Small intestine (tissue), 7 donors: ENCODE data around the gene KIF1A. TPM values are rescaled to one million over a fixed set of nuclear protein-coding genes. Genes with fewer than 3 reads are reported as not detected.

ENCODE experiments used
- DNase-seq, 2 donors: peaks; one replicate each; pipeline versions ENCODE4 v3.0.0 to v3.0.0-alpha.2; 2013
- FAIRE-seq: peaks from 2 replicates; lab custom pipeline; 2012; peaks lifted over from hg19 to GRCh38; lab: Jason Lieb, UNC
- H3K27ac ChIP-seq, 3 donors: one replicate each; pipeline ENCODE4 v1.5.1; 2013; ENCODE audit warnings: low read length in 2 of 3, mild to moderate bottlenecking in 2 of 3, control low read depth in 1 of 3, inconsistent platforms in 1 of 3, low read depth in 1 of 3, moderate library complexity in 1 of 3
- H3K27me3 ChIP-seq, 3 donors: one replicate each; pipeline ENCODE4 v1.6.1; 2013; ENCODE audit warnings: low read length in 3 of 3, inconsistent platforms in 1 of 3; ENCODE audit not compliant: control insufficient read depth in 3 of 3, insufficient read depth in 3 of 3
- H3K36me3 ChIP-seq, 3 donors: one replicate each; pipeline ENCODE4 v1.6.1; 2013; ENCODE audit warnings: low read length in 3 of 3, inconsistent platforms in 1 of 3, low read depth in 1 of 3, mild to moderate bottlenecking in 1 of 3, moderate library complexity in 1 of 3; ENCODE audit not compliant: control insufficient read depth in 3 of 3, insufficient read depth in 2 of 3
- H3K4me1 ChIP-seq, 3 donors: one replicate each; pipeline ENCODE4 v1.6.1; 2013; ENCODE audit warnings: low read length in 2 of 3, inconsistent platforms in 1 of 3, low read depth in 1 of 3, mild to moderate bottlenecking in 1 of 3, moderate library complexity in 1 of 3; ENCODE audit not compliant: control insufficient read depth in 3 of 3, insufficient read depth in 2 of 3
- H3K4me3 ChIP-seq, 3 donors: one replicate each; pipeline ENCODE4 v1.5.1; 2013; ENCODE audit warnings: low read length in 3 of 3, control low read depth in 1 of 3, inconsistent platforms in 1 of 3, low read depth in 1 of 3, mild to moderate bottlenecking in 1 of 3, moderate library complexity in 1 of 3
- H3K9me3 ChIP-seq, 2 donors: one replicate each; pipeline ENCODE4 v1.6.1; 2013; ENCODE audit warnings: low read depth in 1 of 2, low read length in 1 of 2; ENCODE audit not compliant: control insufficient read depth in 2 of 2, insufficient read depth in 1 of 2
- WGBS, 3 donors: extraction: QIAGEN DNeasy Blood & Tissue Kit; methylation state at CpG; one replicate each; pipeline ENCODE4 v1.1.7; 2013; 5-methylcytosine and 5-hydroxymethylcytosine counted together
- polyA plus RNA-seq, 4 donors: library from polyadenylated mRNA; stranded (reverse) in 3 of 4; unstranded in 1 of 4; fragments of 200-250 nt in 3 of 4; fragments of 120-200 nt in 1 of 4; gene quantifications; one replicate each; pipeline versions ENCODE4 v1.2.1 to v1.2.3, GENCODE V29; 2013
- donor health status: healthy with polysubstance abuse.
- donor health status: control.
- donor health status: control.
- donor health status: Bipolar disorder and iron deficiency.
- donor health status: healthy.

The KIF1A gene
- polyA plus RNA-seq, 4 donors, result 0.27 to 7.7 (median 1.9) TPM

- DNase-seq, result peak; percentile 53
- Histone ChIP-seq H3K27ac (no peak overlapping the region), H3K27me3 (peaks cover 0 to 6% (median 5%) of the 10 kb centered on the region in 3 donors), H3K4me3 (no peak overlapping the region), H3K4me1 (peaks cover 0 to 5% (median 0%) of the 10 kb centered on the region in 3 donors), H3K36me3 (no peaks in the 10 kb centered on the region), H3K9me3 (no peaks in the 10 kb centered on the region)
- FAIRE-seq, result no peak
- WGBS, 3 donors, result 24 to 45% (median 37%) methylated on average over 14 of the region's 14 CpGs
Measured at GRCh38 chr2:240799033-240799820, 20.8 kb downstream of the KIF1A start.

GRCh38 chr2:240798327-240798905 lies 21.6 kb downstream of the KIF1A start:
- FAIRE-seq (no peak), DNase-seq (no peak)
- 85 to 86% (median 86%) methylated on average over 17 of the region's 17 CpGs for WGBS, 3 donors
- Histone ChIP-seq H3K4me1 (peaks cover 0 to 13% (median 0%) of the 10 kb centered on the region in 3 donors), H3K36me3 (no peaks in the 10 kb centered on the region), H3K27me3 (peaks cover 0 to 6% (median 5%) of the 10 kb centered on the region in 3 donors), H3K4me3 (no peak overlapping the region), H3K27ac (no peak overlapping the region), H3K9me3 (no peaks in the 10 kb centered on the region)

GRCh38 chr2:240797914-240798313 lies 22.1 kb downstream of the KIF1A start:
- Histone ChIP-seq H3K27me3 (peaks cover 0 to 6% (median 5%) of the 10 kb centered on the region in 3 donors), H3K9me3 (no peaks in the 10 kb centered on the region), H3K36me3 (no peaks in the 10 kb centered on the region), H3K4me3 (no peak overlapping the region), H3K27ac (no peak overlapping the region), H3K4me1 (peaks cover 0 to 18% (median 0%) of the 10 kb centered on the region in 3 donors)
- 76 to 86% (median 86%) methylated on average over 12 of the region's 12 CpGs for WGBS, 3 donors
- DNase-seq (no peak), FAIRE-seq (no peak)

- Histone ChIP-seq H3K9me3 (no peaks in the 10 kb centered on the region), H3K4me1 (peaks cover 0 to 22% (median 0%) of the 10 kb centered on the region in 3 donors), H3K27ac (no peak overlapping the region), H3K4me3 (no peak overlapping the region), H3K36me3 (no peaks in the 10 kb centered on the region), H3K27me3 (peaks cover 0 to 6% (median 5%) of the 10 kb centered on the region in 3 donors)
- WGBS, 3 donors, result 90 to 95% (median 92%) methylated on average over 14 of the region's 14 CpGs
- DNase-seq (no peak), FAIRE-seq (no peak)
Measured at GRCh38 chr2:240797500-240797895, 22.5 kb downstream of the KIF1A start.

- no peaks in the 10 kb centered on the region for H3K9me3 ChIP-seq
- no peak for DNase-seq
- no peak for FAIRE-seq
- WGBS, 3 donors, result 81 to 90% (median 84%) methylated on average over 19 of the region's 19 CpGs
- H3K4me1 ChIP-seq, result peaks cover 0 to 23% (median 0%) of the 10 kb centered on the region in 3 donors
- no peak overlapping the region for H3K27ac ChIP-seq
- H3K27me3 ChIP-seq, result peaks cover 0 to 6% (median 4%) of the 10 kb centered on the region in 3 donors
- no peak overlapping the region for H3K4me3 ChIP-seq
- H3K36me3 ChIP-seq, result no peaks in the 10 kb centered on the region
Measured at GRCh38 chr2:240796543-240797499, 23.2 kb downstream of the KIF1A start.

- FAIRE-seq, result no peak
- no peak overlapping the region for H3K27ac ChIP-seq
- peaks cover 0 to 23% (median 0%) of the 10 kb centered on the region in 3 donors for H3K4me1 ChIP-seq
- H3K9me3 ChIP-seq, result no peaks in the 10 kb centered on the region
- no peaks in the 10 kb centered on the region for H3K36me3 ChIP-seq
- WGBS, 3 donors, result 85 to 89% (median 87%) methylated on average over 21 of the region's 21 CpGs
- no peak overlapping the region for H3K4me3 ChIP-seq
- DNase-seq, result no peak
- peaks cover 0 to 6% (median 0%) of the 10 kb centered on the region in 3 donors for H3K27me3 ChIP-seq
Measured at GRCh38 chr2:240795916-240796510, 24.0 kb downstream of the KIF1A start.

- DNase-seq (no peak), FAIRE-seq (no peak)
- Histone ChIP-seq H3K4me1 (peaks cover 0 to 23% (median 0%) of the 10 kb centered on the region in 3 donors), H3K36me3 (no peaks in the 10 kb centered on the region), H3K9me3 (no peaks in the 10 kb centered on the region), H3K4me3 (no peak overlapping the region), H3K27me3 (peaks cover 0 to 6% (median 0%) of the 10 kb centered on the region in 3 donors), H3K27ac (no peak overlapping the region)
- WGBS, 3 donors, result 84 to 87% (median 84%) methylated on average over 11 of the region's 11 CpGs
Measured at GRCh38 chr2:240795454-240795853, 24.6 kb downstream of the KIF1A start.
